ENCODE data around the gene SLC25A19.

- no peak for TF ChIP-seq CTCF (conservative IDR thresholded peaks at IDR 0.05 in 1 of 2, IDR thresholded peaks at IDR 0.05 in 1 of 2; ENCODE audit: extremely low read depth in 1 of 2, insufficient read depth in 1 of 2, low read depth in 1 of 2, low read length in 2 of 2)
- no peak for TF ChIP-seq EZH2 (IDR thresholded peaks at IDR 0.05; ENCODE audit: borderline replicate concordance, low read length)
Observed at GRCh38 chr17:75238020-75238580, 51.1 kb downstream of the SLC25A19 start.
